ENCODE data around the gene CDKN2B-AS1.
"Not testable (repeated sequence)": the region's sequence is repeated elsewhere in the genome, so short reads cannot be mapped to it uniquely, and the experiment has no call there.

DNA sequence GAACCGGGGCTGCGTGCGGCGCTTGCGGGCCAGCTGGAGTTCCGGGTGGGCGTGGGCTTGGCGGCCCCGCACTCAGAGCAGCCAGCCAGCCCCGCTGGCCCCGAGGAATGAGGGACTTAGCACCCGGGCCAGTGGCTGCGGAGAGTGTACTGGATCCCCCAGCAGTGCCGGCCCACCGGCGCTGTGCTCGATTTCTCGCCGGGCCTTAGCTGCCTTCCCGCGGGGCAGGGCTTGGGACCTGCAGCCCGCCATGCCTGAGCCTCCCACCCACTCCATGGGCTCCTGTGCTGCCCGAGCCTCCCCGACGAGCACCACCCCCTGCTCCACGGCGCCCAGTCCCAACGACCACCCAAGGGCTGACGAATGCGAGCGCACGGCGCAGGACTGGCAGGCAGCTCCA is 35.3 kb upstream of the CDKN2B-AS1 start:
- not testable (repeated sequence) for TF ChIP-seq EZH2phosphoT487 (conservative IDR thresholded peaks at IDR 0.05; ENCODE audit: low read length); CTCF (IDR thresholded peaks at IDR 0.05; ENCODE audit: insufficient read depth, low read length, poor library complexity, severe bottlenecking)

Measured in SU-DHL-6 (cell line).